Hematopoietic multipotent progenitor cell (in vitro differentiated cells): ENCODE measurements around the gene THEM5. TPM values are rescaled to one million over a fixed set of nuclear protein-coding genes. Genes with fewer than 3 reads are reported as not detected.
"Not testable (repeated sequence)": the region's sequence is repeated elsewhere in the genome, so short reads cannot be mapped to it uniquely, and the experiment has no call there.

Experiments
- DNase-seq, 3 donors: peaks; one replicate each; pipeline ENCODE4 v3.0.0-alpha.2; 2011 to 2015; ENCODE audit warnings: low read depth in 2 of 3, low spot score in 2 of 3
- total RNA-seq: library from RNA; depleted of rRNA; stranded (reverse); fragments of >200 nt; gene quantifications from one replicate; pipeline ENCODE4 v1.2.3, GENCODE V29; 2012

Gene THEM5, protein sequence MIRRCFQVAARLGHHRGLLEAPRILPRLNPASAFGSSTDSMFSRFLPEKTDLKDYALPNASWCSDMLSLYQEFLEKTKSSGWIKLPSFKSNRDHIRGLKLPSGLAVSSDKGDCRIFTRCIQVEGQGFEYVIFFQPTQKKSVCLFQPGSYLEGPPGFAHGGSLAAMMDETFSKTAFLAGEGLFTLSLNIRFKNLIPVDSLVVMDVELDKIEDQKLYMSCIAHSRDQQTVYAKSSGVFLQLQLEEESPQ
- total RNA-seq = not detected

DNA sequence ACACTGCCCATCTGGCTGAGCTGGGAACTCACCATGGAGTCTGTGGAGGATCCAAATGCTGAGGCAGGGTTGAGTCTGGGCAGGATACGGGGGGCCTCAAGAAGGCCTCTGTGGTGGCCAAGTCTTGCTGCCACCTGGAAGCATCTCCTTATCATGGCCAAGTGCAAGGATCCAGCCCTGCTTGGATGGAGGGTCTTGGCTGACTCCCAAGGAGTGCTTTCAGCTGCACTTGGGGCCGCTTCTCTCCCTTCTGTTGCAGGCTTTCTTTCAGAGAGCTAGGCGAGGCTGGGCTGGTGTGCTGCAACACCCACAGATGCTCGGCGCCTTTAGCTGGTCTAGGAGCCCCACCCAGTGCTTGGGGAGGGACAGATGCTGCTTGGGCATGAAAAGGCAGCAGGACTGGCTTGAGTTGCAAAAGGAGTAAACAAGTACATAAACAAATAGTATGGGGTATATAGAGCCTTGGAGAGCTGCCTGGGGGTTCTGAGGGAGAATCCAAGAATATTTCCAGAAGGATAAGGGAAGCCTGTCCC lies at the start of gene THEM5:
THEM5 (minus strand) TSS at position 302 of the 533 bp plus-strand sequence; CDS start at position 155, 147 bp downstream.
- DNase-seq = no peak

DNA sequence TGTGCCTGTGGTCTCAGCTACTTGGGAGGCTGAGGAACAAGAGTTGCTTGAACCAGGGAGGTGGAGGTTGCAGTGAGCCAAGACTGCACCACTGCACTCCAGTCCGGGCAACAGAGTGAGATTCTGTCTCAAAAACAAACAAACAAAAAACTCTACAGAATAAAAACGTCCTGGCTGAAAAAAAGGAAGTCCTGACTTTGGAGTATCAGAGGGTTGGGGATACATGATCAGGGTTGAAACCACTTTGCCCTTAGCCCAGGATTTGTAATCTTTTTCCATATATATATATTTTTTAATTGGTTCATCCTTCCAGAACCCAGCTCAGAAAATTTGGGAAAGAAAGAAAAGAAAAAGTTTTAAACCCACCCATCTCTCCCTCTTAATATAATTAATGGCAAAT lies 49.3 kb upstream of the THEM5 start:
- no peak for DNase-seq

DNA sequence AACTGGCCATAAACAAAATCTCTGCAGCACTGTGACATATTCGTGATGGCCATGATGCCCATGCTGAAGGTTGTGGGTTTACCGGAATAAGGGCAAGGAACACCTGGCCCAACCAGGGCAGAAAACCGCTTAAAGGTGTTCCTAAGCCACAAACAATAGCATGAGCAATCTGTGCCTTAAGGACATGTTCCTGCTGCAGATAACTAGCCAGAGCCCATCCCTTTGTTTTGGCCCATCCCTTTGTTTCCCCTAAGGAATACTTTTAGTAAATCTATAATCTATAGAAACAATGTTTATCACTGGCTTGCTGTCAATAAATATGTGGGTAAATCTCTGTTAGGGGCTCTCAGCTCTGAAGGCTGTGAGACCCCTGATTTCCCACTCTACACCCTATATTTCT lies 47.3 kb upstream of the THEM5 start:
- not testable (repeated sequence) for DNase-seq

DNA sequence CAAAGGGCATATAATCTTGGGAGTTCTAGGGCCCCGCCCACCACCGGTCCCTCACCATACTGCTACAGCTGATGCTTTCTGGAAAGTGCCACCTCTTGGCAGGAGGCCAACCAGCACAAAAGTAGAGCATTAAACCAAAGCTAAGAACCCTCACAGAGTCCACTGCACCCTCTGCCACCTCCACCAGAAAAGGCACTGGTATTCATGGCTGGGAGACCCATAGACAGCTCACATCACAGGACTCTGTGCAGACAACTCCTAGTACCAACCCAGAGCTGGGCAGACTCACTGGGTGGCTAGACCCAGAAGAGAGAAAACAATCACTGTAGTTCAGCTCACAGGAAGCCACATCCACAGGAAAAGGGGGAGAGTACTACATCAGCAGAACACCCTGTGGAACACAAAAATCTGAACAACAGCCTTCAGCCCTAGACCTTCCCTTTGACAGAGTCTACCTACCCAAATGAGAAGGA lies 45.0 kb upstream of the THEM5 start:
- DNase-seq = peak in 2 of 3 donors; percentile 28 to 35

DNA sequence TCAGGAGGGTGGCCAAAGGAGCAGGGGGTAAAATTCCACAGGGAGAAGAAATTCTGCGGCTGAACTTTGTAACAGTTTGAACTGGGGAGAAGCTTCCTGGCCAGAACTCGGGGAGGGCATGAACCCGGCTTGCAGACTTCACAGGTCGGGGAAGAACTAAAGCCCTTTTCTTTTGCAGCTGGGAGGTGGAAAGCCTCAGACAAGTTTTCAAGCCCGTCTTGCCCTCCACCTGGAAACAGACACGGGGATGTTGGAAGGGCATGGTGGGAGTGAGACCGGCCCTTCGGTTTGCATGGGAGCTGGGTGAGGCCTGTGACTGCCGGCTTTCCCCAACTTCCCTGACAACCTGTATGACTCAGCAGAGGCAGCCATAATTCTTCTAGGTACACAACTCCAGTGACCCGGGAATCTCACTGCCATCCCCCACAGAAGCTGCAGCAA lies 44.5 kb upstream of the THEM5 start:
- DNase-seq = no peak

DNA sequence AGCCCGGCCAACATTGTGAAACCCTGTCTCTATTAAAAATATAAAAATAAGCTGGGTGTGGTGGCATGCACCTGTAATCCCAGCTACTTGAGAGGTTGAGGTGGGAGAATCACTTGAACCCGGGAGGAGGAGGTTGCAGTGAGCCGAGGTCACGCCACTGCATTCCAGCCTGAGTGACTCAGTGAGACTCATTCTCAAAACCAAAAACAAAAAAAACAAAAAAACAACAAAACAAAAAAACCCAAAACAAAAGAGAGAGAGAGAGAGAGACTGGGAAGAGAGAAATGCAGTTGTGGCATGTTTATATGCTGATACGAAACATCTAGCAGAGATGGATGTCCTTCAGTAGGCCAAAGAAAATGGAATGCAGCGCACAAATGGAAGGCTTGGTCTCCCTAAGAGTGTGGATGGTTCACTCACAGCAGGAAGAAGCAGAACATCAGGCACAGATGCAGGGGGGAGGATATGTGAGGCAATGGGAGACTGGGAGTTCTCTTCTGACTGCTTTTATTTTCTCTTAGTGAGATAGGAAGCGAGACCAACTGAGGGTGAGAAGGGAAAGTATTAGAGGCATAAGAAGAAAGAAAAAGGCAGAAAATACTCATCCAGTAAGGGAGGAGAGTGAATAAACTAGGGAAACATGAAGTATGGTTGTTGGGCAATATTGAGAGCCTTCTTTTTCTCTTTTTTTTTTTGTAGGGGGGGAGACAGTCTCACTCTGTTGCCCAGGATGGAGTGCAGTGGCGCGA lies 39.8 kb upstream of the THEM5 start:
- DNase-seq = no peak

DNA sequence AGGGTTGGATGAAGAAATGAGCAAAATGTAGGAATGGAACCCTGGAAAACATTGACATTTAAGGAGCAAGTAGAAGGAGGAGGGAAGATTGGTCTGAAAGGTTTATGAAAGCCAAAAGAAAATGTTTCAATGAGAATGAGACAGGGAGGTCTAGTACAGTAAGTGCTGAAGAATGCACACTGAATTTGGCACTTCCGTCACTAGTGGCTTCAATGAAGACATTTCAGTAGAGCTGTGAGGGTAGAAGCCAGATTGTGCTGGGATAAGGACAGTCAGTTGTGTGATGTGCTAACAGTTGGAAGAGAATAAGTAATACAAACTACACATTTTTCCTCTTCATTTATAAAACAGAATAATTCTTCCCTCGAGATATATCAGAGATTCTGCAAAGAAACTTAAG lies 38.7 kb upstream of the THEM5 start:
- DNase-seq = no peak

DNA sequence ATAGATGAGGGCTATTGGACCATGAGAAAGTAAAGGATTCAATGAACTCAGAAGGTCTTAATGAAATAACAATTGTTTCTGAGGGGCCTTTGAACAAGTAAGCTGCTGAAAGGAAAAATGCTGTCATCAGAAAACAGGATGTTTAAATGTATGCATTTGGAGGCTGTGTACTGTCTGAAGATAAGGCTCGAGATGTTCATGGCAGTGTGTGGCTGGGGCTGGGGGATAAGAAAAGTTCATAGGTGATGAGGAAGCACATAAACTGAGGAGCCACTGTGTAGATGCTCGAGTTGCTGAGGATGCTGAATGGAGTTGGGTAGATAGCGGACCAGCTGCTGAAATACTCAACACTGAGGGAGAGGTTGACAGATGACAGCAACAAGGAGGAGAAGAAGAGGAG lies 38.0 kb upstream of the THEM5 start:
- DNase-seq = no peak

DNA sequence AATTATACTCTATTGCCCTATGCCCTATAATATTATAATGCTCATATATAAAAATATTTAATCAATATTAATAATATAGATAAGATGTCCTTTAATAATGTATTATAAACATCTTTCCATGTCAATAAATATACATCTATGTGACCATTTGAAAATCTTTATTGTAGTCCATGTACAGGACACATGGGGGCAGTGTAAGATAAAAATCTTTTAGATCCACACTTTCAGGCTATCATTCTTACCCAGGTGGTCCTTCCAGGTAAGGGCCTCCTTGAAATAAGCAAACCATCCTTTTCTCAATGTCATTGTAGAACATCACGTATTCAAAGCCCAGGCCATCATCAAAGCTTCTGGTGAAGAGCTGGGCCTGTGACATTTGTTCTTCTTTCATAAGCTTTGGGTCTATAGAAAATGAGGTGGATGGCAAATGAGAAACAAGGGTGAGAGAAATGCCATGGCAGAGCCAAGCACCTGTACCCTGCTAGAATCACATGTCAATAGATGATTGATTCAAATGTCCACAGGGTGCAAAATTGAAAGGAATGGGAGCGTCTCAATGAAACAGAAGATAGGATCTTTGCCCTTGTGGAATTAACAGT lies 35.6 kb upstream of the THEM5 start:
- DNase-seq = peak in 1 of 3 donors; percentile 49

DNA sequence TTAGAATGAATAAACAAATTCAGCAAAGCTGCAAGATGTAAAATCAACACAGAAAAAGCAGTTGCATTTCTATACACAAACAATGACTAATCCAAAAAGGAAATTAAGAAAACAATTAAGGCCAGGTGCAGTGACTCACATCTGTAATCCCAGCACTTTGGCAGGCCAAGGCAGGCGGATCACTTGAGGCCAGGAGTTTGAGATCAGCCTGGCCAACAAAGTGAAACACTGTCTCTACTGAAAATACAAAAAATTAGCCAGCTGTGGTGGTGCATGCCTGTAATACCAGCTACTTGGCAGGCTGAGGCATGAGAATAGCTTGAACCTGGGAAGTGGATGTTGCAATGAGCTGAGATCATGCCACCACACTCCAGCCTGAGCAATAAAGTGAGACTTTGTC lies 33.5 kb upstream of the THEM5 start:
- no peak for DNase-seq

DNA sequence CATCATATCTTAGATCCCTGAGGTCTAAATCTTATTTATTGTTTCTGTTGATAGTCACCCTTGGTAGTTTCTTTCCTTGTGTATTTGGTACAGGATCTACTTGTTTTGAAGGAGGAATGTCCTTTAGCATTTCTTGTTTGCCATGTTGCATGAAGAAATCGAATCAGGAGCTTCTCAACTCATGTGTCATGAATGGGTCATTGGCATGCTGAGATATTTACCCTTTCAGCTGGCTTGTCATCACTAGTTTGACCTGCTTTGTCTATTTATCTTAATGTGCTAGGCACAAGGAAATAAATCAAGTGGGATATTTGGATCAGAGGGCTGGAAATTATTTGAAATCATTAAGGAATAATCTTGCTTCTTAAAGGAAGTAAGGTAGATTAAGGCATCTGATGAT lies 32.0 kb upstream of the THEM5 start:
- DNase-seq = no peak

DNA sequence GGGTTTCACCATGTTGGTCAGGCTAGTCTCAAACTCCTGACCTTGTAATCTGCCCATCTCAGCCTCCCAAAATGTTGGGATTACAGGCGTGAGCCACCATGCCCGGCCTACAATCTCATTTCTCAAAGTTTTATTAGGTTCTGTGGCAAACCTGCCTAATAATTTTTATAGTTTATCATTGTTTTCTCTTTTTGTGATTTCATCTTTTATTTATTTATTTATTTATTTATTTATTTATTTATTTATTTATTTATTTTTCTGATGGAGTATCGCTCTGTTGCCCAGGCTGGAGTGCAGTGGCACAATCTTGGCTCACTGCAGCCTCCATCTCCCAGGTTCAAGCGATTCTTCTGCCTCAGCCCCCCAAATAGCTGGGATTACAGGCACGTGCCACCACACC lies 31.4 kb upstream of the THEM5 start:
- not testable (repeated sequence) for DNase-seq

DNA sequence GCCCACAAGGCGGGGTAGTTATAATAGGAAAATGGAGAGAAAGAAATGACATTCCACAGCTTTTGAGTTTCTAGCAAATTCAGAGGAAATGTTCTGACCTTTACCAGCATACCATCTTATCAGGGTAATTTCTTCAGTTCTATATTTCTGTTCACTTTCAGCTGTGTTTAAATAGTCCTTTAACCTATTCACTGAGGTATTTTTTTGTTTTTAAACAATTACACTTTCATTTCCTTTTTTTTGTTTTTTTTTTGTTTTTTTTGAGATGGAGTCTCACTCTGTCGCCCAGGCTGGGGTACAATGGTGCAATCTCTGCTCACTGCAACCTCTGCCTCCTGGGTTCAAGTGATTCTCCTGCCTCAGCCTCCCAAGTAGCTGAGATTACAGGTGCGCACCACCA lies 30.9 kb upstream of the THEM5 start:
- DNase-seq = not testable (repeated sequence)

DNA sequence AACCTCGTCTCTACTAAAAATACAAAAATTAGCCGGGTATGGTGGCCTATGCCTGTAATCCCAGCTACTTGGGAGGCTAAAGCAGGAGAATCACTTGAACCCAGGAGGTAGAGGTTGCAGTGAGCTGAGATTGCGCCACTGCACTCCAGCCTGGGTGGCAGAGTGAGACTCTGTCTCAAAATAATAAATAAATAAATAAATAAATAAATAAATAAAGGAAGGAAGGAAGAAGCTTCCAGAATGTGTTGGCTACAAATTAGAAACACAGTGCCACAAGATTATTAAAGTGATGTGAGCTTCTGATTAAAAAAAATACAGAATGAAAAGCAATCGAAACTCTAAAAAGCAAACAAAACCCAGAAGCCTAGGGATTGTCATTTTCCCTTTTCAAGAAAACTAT lies 30.4 kb upstream of the THEM5 start:
- not testable (repeated sequence) for DNase-seq

DNA sequence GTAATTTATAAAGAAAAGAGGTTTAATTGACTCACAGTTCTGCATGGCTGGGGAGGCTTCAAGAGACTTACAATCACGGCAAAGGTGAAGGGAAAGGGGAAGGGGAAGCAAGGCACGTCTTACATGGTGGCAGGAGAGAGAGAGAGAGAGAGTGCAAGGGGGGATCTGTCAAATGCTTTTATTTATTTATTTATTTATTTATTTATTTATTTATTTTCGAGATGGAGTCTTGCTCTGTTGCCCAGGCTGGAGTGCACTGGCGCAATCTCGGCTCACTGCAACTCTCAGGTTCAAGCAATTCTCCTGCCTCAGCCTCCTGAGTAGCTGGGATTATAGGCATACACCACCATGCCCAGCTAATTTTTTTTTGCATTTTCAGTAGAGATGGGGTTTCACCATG lies 29.4 kb upstream of the THEM5 start:
- DNase-seq = not testable (repeated sequence)

DNA sequence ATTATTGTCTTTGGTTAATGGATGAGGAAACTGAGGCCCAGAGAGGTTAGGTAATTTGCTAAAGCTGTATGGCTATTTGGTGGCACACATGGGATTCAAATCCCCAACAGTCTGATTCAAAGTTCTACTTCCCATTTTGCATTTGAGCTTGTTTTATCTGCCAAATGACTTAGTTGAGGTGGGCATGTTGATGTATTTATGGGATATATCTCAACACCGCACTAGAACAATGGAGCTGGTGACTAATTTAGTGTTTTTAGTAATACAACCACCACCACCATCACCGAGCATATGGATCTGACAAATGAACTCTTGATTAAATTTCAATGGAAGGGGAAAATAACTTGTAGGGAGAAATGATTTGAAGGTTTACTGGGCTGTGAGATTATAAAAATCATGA lies 29.0 kb upstream of the THEM5 start:
- no peak for DNase-seq

DNA sequence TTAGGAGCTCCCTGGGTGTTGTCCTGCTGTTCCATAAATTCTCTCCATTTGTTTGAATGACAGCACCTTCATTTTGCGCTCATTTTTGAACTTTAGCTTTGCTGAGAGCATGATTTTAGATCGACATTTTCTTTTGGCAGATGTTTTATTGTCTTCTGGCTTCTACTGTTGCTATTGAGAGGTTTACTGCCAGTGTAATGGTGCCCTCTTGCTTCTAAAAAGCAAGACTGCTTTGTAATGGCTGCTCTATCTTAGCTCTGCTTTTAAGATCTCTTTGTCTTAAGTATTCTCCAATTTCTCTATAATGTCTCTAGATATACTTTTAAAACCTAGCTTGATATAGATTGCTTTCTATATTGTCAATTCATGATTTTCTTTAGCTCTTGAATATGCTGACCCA lies 28.0 kb upstream of the THEM5 start:
- peak in 1 of 3 donors; percentile 29 for DNase-seq

DNA sequence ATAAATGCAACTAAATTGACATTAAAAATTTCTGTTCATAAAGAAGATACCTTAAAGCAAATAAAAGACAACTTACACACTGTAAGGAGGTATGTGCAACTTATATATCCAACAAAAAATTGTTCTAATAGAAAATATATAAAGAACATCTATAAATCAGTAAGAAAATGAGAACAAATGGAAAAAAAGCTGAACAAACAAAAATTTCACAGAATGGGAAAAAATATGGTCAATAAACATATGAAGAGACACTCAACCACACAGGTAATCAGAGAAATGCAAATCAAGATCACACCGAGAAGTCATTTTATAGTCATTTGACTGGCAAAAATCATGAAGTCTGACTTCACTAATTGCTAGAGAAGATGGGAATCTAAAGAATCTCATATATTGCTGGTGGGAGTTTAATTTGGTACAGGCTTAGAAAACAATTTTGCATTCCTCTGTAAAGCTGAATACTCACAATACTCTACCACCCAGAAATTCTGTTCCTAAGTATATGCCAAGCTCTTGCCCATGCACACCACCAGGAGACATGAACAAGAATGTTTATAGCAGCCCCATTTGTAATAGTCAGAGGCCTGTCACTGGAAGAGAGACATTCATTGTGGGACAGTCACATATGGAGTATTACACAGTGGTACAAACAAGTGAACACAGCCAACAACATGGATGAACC lies 22.0 kb upstream of the THEM5 start:
- no peak for DNase-seq

DNA sequence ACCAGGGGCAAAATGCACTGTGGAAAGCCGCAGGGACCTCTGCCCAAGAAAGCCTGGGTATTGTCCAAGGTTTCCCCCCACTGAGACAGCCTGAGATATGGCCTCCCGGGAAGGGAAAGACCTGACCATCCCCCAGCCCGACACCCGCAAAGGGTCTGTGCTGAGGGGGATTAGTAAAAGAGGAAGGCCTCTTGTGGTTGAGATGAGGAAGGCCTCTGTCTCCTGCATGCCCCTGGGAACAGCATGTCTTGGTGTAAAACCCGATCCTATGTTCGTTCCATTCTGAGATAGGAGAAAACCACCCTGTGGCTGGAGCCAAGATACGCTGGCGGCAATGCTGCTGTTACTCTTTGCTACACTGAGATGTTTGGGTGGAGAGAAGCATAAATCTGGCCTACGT lies 19.3 kb upstream of the THEM5 start:
- peak in 2 of 3 donors; percentile 22 to 33 for DNase-seq

DNA sequence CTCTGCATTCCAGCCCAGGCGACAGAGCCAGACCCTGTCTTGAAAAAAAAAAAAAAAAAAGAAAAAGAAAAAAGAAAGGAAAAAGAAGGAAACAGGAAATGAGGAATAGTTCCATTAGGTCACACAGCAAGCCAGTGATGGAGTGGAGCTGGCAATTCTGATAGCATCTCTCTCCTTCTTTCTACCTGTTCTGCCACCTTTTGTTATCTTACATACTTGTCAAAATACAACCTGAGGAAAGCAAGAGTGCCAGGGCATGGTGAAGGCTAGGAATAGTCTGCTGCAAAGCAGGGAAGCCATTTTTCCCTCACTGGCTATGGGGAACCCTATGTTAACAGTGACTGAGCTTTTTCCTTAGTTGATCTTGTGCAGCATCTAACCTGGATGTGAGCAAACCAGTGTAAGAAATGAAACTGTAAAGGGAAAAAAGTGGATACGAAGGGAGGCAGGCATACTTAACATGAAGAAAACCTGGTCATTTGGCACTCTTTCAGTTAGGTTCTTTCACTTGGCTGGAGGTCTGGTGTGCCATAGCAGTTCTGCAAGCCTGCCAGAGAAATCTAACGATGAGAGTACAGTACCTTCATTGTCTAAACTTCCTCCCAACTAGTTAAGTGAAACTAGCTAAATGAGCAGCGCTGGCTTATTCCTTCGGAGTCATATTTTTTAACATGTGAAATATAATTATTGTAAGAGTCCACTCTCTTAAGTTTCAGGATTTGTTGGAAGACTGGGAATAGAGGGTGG lies 17.9 kb upstream of the THEM5 start:
- DNase-seq = no peak
